Measurements from ENCODE around the gene RAX2. TPM values are rescaled to one million over a fixed set of nuclear protein-coding genes. Genes with fewer than 3 reads are reported as not detected.
"Not testable (repeated sequence)": the region's sequence is repeated elsewhere in the genome, so short reads cannot be mapped to it uniquely, and the experiment has no call there.

Gene RAX2
- not detected in 2 replicates for total RNA-seq

- DNase-seq (ENCODE audit: low read depth in 2 of 2) = no peak
These were observed at the start of gene RAX2 for GRCh38 chr19:3771906-3772455. Gene RAX2, minus strand, starts transcription at chr19:3772228. Its CDS starts 486 bp downstream, at chr19:3771742.

DNA sequence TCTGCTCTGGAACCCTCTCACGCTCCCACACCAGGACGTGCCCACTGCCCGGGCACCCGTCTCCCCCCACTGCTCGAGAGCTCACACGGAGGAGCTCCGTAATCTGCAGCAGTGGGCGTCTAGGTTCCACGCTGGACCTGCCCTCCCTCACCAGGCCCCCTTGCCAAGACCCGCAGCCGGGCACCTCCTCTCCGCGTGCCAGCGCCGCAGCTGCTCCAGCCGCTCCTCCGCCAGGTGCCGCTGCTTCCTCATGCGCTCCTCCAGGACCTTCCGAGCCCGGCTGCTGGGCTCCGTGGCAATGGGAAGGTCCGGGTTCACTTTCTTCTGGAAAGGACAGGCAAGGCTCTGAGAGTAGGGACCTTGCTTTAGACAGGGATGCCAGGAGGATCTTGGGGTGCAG is 49.1 kb upstream of the RAX2 start:
- DNase-seq (ENCODE audit: low read depth in 2 of 2) = no peak

DNA sequence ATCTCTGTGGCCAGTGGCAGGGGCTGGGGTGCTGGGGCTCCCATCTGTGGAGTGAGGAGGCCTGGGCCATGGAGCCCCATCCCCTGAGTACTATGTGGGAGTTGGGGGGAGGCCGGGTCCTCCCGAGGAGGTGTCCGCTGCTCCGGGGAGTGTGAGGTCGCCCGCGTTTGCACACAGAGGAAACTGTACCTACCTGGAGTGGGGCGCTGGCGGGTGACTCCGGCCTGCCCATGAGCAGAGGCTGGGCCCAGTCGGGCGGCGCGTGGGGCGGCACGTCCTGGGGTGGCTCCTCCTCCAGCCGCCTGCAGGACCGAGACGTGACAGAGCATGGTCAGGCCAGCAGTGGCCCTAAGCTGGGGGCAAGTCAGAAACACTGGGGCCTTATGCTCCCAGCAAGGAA is 48.0 kb upstream of the RAX2 start:
- DNase-seq (ENCODE audit: low read depth in 2 of 2) = no peak

GRCh38 chr19:3818918-3819317 is 46.9 kb upstream of the RAX2 start:
- no peak for DNase-seq (ENCODE audit: low read depth in 2 of 2)

DNA sequence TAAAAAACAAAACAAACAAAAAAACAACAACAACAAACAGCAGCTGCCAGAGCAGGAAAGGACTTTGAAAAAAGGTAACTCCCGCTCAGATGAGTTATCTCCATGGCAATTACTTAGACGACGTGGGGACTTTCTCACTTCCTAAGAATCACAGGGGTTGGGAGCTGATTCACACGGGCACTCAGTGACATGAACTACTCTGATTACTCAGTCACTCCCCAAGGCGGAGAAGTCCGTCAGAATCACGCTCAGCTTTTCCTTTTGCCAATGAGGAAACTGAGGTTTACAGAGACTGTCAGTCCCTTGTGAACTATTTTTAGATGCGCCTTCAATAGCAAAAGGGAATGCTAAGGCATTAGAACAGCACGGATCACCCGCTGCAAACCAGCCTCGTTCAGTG is 46.4 kb upstream of the RAX2 start:
- peak in 1 of 2 donors; percentile 56 for DNase-seq (ENCODE audit: low read depth in 2 of 2)

DNA sequence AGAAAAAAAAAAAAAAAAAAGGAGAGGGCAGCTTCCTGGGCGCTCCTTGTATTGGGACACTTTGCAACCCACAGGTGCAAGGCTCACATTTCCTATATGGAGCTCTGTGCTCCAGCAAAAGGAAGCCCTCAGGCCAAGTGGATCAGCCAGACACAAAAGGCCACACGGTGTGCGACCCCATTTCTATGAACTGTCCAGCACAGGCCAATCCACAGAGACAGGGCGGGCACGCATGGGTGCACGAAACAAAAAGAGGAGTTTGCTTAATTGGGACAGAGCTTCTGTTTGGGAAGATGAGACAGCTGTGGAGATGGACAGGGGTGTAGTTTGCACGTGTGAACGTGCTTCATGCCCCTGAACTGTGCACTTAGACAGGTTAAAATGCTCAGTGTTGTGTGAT is 45.7 kb upstream of the RAX2 start:
- DNase-seq (ENCODE audit: low read depth in 2 of 2) = no peak

- DNase-seq (ENCODE audit: low read depth in 2 of 2) = no peak
These were observed 44.7 kb upstream of the RAX2 start for GRCh38 chr19:3816566-3817218.

- DNase-seq (ENCODE audit: low read depth in 2 of 2) = not testable (repeated sequence)
These were observed 44.1 kb upstream of the RAX2 start for GRCh38 chr19:3816148-3816547.

GRCh38 chr19:3814648-3815047 is 42.6 kb upstream of the RAX2 start:
- DNase-seq (ENCODE audit: low read depth in 2 of 2) = no peak

GRCh38 chr19:3813473-3814392 is 41.7 kb upstream of the RAX2 start:
- DNase-seq (ENCODE audit: low read depth in 2 of 2) = no peak

- peak in 1 of 2 donors; percentile 21 for DNase-seq (ENCODE audit: low read depth in 2 of 2)
These were observed 38.8 kb upstream of the RAX2 start for GRCh38 chr19:3810708-3811355.

DNA sequence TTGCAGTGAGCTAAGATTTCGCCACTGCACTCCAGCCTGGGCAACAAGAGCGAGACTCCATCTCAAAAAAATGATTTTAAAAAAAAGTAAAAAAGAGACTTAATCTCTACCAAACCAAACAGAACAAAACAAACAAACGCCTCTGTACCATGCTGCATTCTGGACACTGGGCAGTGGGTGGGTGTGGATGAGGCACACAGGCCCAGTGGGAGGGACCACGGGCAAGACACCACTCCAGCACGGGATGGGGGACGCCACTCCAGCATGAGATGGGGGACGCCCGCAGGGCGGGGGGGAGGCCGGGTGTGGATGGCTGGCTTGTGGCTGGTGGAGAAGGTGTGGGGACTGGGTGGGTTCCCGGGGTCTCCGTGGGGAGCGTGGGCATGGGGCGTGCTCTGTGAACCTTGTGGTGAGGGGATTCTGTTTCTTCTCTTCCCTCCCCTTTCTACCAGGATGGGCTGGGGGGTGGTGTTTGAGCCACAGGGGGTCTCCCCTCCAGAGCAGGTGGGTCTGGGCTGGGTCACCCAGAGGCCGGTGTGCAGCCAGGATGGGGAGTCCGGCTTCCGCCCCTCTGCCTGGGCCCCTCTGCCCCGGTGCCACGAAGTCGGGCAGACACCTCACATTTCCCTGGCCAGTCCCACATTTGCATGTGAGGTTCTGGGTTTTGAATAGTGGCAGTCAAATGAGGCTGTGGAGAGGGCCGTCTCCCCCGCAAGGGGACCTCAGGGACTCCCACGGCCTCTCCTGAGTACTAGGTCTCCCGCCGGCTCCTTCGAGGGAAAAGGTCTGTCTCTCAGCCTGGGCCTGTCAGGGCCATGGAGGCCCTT is 38.1 kb upstream of the RAX2 start:
- DNase-seq (ENCODE audit: low read depth in 2 of 2) = no peak

DNA sequence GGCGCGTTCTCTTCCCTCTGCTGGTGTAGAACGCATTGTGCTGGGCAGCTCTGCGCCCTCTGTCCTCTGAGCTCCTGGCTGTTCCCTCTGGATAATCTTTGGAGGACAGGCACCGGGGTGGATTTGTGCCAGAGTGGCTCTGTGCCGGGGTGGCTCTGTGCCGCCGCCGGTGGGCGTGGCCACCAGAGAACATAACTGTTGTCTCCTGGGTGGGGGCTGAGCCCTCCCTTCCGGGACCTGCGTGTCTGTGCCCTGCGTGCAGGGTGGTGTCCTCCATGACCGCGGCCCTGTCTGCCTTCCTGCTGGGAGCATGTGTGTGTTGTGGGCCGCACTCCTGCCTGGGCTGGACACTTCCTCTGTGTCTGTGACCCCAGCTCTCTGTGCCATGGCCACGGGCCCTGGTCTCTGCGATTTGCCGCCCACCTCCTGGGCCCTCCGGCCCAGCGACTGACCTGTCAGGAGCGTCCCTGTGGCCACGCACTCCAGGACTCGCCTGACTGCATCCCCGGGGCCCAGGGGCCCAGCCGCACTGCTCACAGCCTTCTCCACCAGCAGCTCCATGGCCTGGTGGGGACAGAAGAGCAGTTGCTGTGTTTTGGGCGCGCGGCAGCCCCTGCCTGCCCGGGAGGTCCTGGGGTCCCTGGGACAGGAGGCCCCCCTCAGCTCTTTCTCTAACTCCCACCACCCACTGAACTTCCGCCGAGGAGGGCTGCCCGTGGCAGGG is 36.6 kb upstream of the RAX2 start:
- DNase-seq (ENCODE audit: low read depth in 2 of 2) = no peak

GRCh38 chr19:3807574-3808354 is 35.7 kb upstream of the RAX2 start:
- DNase-seq (ENCODE audit: low read depth in 2 of 2) = no peak

DNA sequence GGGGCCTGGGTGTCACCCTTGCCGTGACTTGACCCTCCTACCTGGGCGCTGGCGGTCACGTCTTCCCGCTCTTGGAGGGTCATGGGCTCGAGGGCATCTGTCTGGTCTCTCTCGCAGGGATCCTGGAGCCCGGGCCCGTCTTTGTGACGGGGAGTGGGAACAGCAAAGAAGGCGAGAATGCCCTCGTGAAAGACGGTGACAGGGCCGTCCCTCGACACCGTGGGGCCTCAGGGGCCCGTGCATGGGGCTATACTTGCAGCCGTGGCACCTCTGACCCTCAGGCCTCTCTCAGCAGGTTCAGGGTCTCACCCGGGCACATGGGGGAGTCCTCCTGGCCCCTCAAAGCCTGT is 35.1 kb upstream of the RAX2 start:
- no peak for DNase-seq (ENCODE audit: low read depth in 2 of 2)

GRCh38 chr19:3805859-3806258 is 33.8 kb upstream of the RAX2 start:
- no peak for DNase-seq (ENCODE audit: low read depth in 2 of 2)

- no peak for DNase-seq (ENCODE audit: low read depth in 2 of 2)
These were observed 32.4 kb upstream of the RAX2 start for GRCh38 chr19:3804429-3804828.

GRCh38 chr19:3803986-3804385 is 32.0 kb upstream of the RAX2 start:
- DNase-seq (ENCODE audit: low read depth in 2 of 2) = no peak

GRCh38 chr19:3803114-3803888 is 31.3 kb upstream of the RAX2 start:
- DNase-seq (ENCODE audit: low read depth in 2 of 2) = no peak

All from dermis microvascular lymphatic vessel endothelial cell (primary cell).